Transverse colon (tissue), 3 donors: ENCODE measurements around the gene CHRNA9.

Experiments
- CTCF ChIP-seq, 5 experiments: fragments of 200-600 bp in 3 of 5; fragments of 450-650 bp in 2 of 5; sonication (generic) in 3 of 5; IDR thresholded peaks; 1 replicate in 2 of 5; 2 replicates in 3 of 5; pipeline ENCODE4 v1.5.1; 2016 to 2017; ENCODE audit warnings: antibody characterized with exemption in 5 of 5, inconsistent platforms in 3 of 5, mild to moderate bottlenecking in 2 of 5, moderate library complexity in 1 of 5
- POLR2A ChIP-seq: fragments of 450-650 bp; IDR thresholded peaks from one replicate; pipeline ENCODE4 v1.6.1; 2016; ENCODE audit warnings: antibody characterized with exemption, mild to moderate bottlenecking, moderate library complexity

DNA sequence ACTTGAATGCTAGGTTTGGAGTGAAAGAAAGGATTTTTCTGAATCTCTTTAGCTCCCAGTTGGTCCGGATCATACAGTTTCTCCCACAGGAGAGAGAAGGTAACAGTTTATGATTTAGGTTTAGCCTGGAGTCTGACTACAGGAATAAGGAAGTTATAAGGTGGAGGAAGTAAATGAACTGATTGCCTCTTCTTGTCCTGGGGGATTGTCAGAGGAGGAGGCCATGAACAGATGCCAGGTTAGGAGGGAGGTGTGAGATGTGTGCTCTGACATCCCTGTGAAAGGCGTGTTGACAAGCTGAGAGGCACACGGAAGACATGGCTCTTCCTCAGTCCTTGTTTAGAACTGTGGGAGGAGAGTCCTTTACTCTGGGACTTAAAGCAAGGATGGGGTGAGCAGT, 64.4 kb downstream of the CHRNA9 start:
- TF ChIP-seq POLR2A (no peak), CTCF (IDR thresholded peaks at IDR 0.05) (no peak)
